Rectal smooth muscle tissue (tissue), 1 donor: ENCODE results near the gene ARHGEF4.

Source experiments
- H3K27ac ChIP-seq: one replicate; pipeline ENCODE4 v1.7.0; 2013; ENCODE audit warnings: low read depth, low read length, inconsistent platforms
- H3K27me3 ChIP-seq: one replicate; pipeline ENCODE4 v1.7.0; 2013; ENCODE audit warnings: low read length; ENCODE audit not compliant: control insufficient read depth, insufficient read depth
- H3K36me3 ChIP-seq: one replicate; pipeline ENCODE4 v1.7.0; 2013; ENCODE audit warnings: low read length; ENCODE audit not compliant: control insufficient read depth, insufficient read depth
- H3K4me1 ChIP-seq: one replicate; pipeline ENCODE4 v1.7.0; 2013; ENCODE audit warnings: low read length; ENCODE audit not compliant: control insufficient read depth, insufficient read depth
- H3K4me3 ChIP-seq: one replicate; pipeline ENCODE4 v1.7.0; 2013; ENCODE audit warnings: low read length
- H3K9ac ChIP-seq: one replicate; pipeline ENCODE4 v1.7.0; 2013; ENCODE audit warnings: low read length

Gene ARHGEF4

GRCh38 chr2:130807659-130808385, 28.9 kb upstream of the ARHGEF4 start:
- H3K27me3 ChIP-seq, result no peaks in the 10 kb centered on the region
- H3K4me3 ChIP-seq, result no peak overlapping the region
- H3K9ac ChIP-seq, result no peak overlapping the region
- no peak overlapping the region for H3K27ac ChIP-seq
- H3K36me3 ChIP-seq, result no peaks in the 10 kb centered on the region
- no peaks in the 10 kb centered on the region for H3K4me1 ChIP-seq

GRCh38 chr2:130808482-130809268, 28.0 kb upstream of the ARHGEF4 start:
- Histone ChIP-seq H3K27ac (no peak overlapping the region), H3K36me3 (no peaks in the 10 kb centered on the region), H3K4me3 (no peak overlapping the region)

DNA sequence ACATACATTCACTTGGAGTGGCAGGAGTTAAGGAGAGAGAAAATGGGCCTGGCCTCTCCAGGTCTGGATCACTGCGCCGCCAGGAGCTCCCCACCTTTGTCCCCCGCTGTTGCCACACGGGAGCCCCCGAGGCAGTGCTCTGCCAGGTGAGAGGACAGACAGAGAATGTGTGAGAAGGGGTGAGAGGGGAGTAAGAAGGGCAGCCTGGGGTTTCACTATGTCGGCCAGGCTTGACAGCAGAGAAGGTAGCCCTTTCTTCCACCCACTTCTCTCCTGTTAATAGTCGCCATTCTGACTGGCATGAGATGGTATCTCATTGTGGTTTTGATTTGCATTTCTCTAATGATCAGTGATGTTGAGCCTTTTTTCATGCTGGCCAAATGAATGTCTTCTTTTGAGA, 26.2 kb upstream of the ARHGEF4 start:
- H3K36me3 ChIP-seq, result no peaks in the 10 kb centered on the region

More at GRCh38 chr2:130808482-130809268, 28.0 kb upstream of the ARHGEF4 start:
- no peaks in the 10 kb centered on the region for H3K27me3 ChIP-seq
- no peak overlapping the region for H3K9ac ChIP-seq
- no peaks in the 10 kb centered on the region for H3K4me1 ChIP-seq

DNA sequence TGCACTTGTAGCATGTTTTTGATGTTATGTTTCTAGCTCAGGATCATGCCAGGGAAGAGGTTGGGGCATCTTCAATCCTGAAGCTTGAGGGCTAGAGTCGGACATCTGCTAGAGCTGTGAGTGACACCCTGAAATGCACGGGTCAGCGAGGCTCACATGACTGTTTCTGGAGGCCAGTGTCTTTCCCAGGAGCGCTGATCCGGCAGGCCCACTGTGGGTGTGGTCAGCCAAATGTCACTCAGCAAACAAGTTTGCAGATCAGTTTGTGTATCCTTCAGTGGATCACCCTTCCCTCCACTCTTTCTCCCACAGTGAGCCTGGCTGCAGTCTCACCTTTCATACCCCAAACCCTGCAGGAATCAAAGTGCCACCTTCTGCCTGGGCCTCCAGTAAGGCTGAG, 23.0 kb upstream of the ARHGEF4 start:
- no peak overlapping the region for H3K27ac ChIP-seq
- H3K36me3 ChIP-seq, result no peaks in the 10 kb centered on the region
- H3K27me3 ChIP-seq, result peaks cover 4% of the 10 kb centered on the region
- H3K9ac ChIP-seq, result no peak overlapping the region
- no peaks in the 10 kb centered on the region for H3K4me1 ChIP-seq
- H3K4me3 ChIP-seq, result no peak overlapping the region

More for the DNA sequence above, 26.2 kb upstream of the ARHGEF4 start:
- Histone ChIP-seq H3K4me1 (no peaks in the 10 kb centered on the region), H3K27me3 (peaks cover 4% of the 10 kb centered on the region), H3K9ac (no peak overlapping the region), H3K27ac (no peak overlapping the region), H3K4me3 (no peak overlapping the region)

GRCh38 chr2:130814931-130815680, 21.6 kb upstream of the ARHGEF4 start:
- Histone ChIP-seq H3K9ac (no peak overlapping the region), H3K36me3 (no peaks in the 10 kb centered on the region), H3K27ac (no peak overlapping the region), H3K4me1 (peaks cover 7% of the 10 kb centered on the region), H3K27me3 (peaks cover 4% of the 10 kb centered on the region), H3K4me3 (no peak overlapping the region)

DNA sequence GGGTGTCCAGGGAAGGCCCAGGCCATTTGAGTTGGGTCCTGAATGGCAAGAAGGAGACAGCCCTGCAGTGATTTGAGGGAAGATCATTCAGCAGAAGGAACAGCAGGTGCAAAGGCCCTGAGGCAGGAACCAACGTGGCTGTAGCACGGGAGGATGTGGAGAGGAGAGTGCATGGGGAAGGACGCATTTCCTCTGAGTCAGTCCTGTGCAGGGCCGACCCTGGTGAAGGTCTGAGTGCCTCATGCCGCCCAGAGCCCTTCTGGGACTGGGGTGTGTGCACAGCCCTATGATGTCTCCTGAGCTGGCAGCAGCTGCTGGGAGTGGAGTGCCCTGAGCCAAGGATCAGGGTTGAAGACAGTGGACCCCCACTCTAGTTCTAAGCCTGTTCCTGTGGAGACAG, 17.9 kb upstream of the ARHGEF4 start:
- Histone ChIP-seq H3K36me3 (no peaks in the 10 kb centered on the region), H3K4me1 (peaks cover 10% of the 10 kb centered on the region), H3K9ac (no peak overlapping the region), H3K27ac (no peak overlapping the region), H3K4me3 (no peak overlapping the region), H3K27me3 (peaks cover 4% of the 10 kb centered on the region)

DNA sequence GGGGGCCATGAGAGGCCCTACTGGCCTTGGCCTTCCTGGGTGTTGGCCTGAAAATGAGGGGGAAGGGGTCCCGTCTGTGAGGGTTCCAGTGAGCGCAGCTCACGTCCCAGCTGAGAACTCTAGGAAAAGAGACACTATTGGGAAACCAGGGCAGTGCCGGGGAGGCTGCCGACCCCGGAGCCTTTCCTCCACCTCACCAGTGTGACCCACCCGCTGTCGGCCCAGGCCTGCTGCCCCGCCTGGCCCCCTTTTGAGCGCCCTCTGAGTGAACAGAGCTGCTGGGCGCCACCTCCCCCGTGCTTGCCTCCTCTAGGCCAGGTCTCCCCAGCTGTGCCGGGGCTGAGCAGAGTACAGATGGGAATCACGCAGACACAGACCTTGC, 17.5 kb upstream of the ARHGEF4 start:
- Histone ChIP-seq H3K27ac (no peak overlapping the region), H3K9ac (no peak overlapping the region), H3K4me3 (no peak overlapping the region), H3K36me3 (no peaks in the 10 kb centered on the region), H3K27me3 (peaks cover 4% of the 10 kb centered on the region), H3K4me1 (peaks cover 10% of the 10 kb centered on the region)

DNA sequence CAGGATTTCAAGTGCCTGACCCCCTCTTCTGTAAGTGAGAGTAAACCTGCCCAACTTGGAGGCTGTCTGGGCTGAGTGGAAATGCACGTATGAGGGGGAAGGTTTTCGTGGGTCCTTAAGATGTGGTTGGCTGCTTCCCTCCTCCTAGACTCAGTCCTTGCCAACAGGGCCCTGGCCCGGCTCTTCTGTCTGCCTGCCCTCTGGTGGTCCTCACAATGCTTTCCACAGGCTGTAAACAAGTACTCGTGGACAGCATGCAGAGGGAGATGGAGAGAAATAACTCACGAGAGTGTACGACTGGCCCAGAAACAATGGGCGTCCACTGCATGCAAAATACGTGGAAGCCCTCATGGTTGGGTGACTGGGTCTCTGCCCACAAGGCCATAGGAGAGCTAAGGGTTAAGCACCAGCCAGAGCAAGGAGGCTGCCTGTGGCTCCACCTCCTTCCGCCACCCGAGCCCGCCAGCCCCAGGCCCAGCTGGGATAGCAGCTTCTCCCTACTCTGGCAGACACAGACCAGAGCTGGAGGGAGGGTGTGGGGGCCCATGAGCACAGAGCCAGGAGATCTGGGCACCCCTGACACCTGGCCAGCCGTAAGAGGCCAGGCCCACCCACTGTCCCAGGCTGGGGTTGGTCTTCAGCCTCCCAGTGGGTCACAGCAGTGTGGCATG, 17.0 kb upstream of the ARHGEF4 start:
- Histone ChIP-seq H3K36me3 (no peaks in the 10 kb centered on the region), H3K4me3 (no peak overlapping the region), H3K4me1 (peaks cover 10% of the 10 kb centered on the region), H3K9ac (no peak overlapping the region), H3K27ac (peak overlapping the region; percentile 49), H3K27me3 (peaks cover 4% of the 10 kb centered on the region)

DNA sequence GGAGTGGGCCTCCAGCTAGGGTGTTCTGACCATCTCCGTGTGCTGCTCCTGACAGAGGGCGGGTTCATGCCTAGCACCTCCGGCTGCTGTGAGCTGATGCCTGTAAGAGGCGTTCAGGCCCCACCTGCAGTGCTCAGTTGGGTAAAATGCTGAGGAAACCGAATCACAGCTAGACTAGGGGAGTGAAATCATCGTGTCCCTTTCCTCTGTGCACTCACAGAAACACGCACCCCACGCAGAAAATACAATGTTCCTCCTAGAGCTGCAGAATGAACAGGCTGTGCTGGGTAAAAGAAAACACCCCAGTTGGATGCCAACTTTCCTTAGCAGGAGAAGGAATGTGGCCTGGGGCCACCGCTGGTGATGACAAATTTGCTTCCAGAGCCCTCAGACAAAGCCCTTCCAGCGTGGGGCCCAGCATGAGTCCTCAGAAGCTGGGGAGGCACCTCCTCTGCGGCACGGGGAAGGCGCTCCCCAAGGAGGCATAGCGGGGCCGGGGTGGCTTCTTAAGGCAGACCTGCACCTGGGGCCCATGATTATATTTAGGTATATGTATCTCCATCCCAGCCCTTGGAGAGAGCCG, 16.3 kb upstream of the ARHGEF4 start:
- Histone ChIP-seq H3K27ac (peak overlapping the region; percentile 49), H3K27me3 (no peaks in the 10 kb centered on the region), H3K4me1 (peaks cover 10% of the 10 kb centered on the region), H3K36me3 (no peaks in the 10 kb centered on the region), H3K9ac (no peak overlapping the region), H3K4me3 (no peak overlapping the region)

DNA sequence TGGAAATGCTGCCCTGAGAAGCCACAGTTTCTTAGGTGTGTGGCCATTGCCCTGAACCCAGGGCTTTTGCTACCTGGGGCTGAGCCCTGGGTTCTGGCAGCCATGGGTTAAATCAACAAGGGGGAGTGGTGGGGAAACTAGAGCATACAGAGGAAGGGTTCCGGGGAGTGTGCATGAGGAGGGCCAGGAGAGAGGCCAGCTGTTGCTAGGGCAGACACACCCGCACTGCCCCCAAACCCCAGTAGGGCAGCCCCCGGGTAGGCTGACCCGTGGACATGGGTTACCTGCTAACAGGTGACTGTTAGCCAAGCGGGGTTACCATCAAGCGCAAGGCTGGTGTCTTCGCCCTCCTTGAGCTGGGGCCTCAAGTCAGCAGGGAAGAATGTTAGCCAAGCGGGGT, 14.8 kb upstream of the ARHGEF4 start:
- Histone ChIP-seq H3K9ac (no peak overlapping the region), H3K36me3 (no peaks in the 10 kb centered on the region), H3K4me3 (no peak overlapping the region), H3K27me3 (no peaks in the 10 kb centered on the region), H3K4me1 (peaks cover 10% of the 10 kb centered on the region), H3K27ac (no peak overlapping the region)

GRCh38 chr2:130822766-130823165, 13.9 kb upstream of the ARHGEF4 start:
- H3K27me3 ChIP-seq, result no peaks in the 10 kb centered on the region
- H3K4me1 ChIP-seq, result peaks cover 10% of the 10 kb centered on the region
- H3K4me3 ChIP-seq, result no peak overlapping the region
- H3K9ac ChIP-seq, result no peak overlapping the region
- no peak overlapping the region for H3K27ac ChIP-seq
- no peaks in the 10 kb centered on the region for H3K36me3 ChIP-seq
